GM21423 (cell line): ENCODE measurements around the gene CFAP57.

ENCODE experiments used
- ATAC-seq: cut with Tn5 transposase; IDR thresholded peaks from one replicate; pipeline ENCODE4 v1.9.1; 2021; ENCODE audit warnings: mild to moderate bottlenecking, moderate library complexity; ENCODE audit not compliant: unreplicated experiment

The CFAP57 gene

GRCh38 chr1:43252225-43252624, 80.1 kb downstream of the CFAP57 start:
- ATAC-seq, result no peak

DNA sequence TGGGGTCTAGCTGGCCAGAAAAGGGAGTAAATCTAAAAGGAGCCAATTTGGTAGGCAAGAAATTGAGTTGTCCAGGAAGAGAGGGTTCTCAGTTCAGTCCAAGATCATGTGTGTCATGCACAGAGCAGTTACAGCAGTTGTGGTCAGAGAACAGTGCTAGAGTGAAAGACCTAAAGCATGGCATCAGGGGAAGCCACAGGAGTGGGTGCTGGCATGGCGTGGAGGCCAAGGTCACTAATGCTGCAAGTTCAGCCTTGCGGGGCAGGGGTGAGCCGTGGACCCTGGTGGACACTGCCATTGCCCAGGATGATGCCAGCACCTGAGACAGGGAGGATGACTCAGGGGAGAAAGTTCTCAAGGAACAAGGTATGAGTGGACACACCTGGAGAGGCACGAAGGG, 81.0 kb downstream of the CFAP57 start:
- no peak for ATAC-seq

DNA sequence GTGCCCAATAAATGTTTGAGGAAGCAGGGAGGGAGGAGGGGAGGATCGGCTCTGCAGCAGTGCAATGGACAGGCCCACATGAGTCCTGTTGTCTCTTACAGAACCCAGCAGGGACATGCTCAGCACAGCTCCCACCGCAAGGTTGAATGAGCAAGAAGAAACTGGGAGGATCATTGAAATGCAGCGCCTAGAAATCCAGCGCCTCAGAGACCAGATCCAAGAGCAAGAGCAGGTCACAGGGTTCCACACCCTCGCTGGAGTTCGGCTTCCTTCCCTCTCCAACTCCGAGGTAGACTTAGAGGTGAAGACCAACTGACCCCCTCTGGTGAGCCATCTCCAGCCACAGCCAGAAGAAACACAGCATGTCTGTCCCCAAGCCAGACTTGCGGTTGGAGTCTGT, 81.7 kb downstream of the CFAP57 start:
- no peak for ATAC-seq

DNA sequence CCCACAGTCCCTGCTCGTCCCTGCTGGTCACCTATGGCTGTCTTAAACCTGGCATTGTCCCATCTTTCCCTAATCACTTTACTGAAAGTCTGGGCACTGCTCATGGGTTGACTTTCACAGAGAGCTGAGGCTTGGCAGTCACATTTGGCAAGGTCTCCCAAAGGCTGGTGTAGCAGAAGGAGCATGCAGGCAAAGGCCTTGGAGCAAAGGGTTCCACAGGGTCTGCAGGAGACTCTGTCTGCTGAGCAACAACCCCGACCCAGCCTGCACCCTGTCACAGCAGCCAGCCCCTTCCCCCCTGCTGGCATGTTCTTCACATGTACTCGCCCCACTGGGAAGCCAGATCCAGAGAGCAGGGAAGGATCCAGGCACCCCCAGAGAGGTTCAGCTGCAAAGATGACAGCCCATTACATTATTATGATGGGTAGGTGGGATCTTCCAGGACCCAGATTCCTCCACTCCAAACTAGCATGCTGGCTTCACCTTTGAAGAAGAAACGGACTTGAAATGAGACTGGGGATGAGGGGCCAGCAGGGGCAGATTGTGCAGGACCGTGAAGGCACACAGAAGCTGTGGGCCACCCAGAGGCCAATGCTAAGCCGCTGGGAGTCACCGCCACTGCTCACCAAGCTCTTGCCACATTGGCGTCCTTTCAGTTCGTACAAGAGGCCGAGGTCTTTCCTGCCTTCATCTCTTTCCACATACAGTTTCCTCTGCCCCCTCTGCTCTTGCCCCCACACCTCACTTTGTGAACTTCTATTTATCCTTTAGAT, 83.5 kb downstream of the CFAP57 start:
- ATAC-seq, result no peak

GRCh38 chr1:43256675-43257570, 84.8 kb downstream of the CFAP57 start:
- no peak for ATAC-seq

DNA sequence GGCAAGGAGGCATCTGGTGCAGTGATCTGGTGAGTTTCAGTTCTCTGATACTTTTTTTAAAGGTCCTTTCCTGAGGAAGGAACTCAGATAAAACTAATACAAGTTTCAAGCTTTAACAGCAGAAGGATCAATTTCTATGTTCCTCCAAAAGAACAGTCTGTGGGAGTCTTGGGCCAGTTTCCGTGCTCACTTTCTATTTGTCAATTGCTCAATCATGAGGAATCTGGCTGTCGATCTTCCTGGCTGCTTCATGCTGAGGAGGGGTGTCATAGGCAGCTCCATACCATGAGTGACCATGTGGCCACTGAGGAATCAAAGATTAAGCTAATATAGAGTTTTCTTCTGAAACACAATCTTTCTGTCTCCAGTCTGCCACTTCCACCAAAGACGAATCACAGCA, 86.2 kb downstream of the CFAP57 start:
- ATAC-seq, result no peak

GRCh38 chr1:43265431-43265830, 93.3 kb downstream of the CFAP57 start:
- no peak for ATAC-seq

- ATAC-seq, result no peak
Observed at GRCh38 chr1:43266881-43267280, 94.8 kb downstream of the CFAP57 start.

DNA sequence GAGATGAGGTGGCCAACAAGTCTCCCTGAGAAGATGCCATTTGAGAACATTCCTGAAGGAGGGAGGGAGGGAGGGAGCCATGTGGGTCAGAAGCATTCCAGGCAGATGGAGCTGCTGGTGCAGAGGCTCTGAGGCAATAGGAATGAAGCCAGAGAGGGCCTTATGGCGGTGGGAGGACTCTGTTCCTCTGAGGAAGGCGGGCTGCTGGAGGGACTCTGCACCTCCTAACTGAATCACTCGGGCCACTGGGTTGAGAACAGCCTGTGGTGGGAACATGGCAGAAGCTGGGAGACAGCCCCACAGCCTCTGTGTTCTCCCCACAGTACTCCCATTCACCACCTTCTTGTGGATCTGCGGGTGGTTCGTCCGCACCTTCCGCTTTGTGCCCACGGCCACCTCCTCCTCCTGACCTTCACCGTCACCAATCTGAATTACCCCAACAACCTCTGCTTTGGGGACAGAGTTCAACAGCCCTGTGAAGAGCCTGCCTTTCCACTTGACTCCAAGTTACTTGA, 95.2 kb downstream of the CFAP57 start:
- ATAC-seq, result no peak

DNA sequence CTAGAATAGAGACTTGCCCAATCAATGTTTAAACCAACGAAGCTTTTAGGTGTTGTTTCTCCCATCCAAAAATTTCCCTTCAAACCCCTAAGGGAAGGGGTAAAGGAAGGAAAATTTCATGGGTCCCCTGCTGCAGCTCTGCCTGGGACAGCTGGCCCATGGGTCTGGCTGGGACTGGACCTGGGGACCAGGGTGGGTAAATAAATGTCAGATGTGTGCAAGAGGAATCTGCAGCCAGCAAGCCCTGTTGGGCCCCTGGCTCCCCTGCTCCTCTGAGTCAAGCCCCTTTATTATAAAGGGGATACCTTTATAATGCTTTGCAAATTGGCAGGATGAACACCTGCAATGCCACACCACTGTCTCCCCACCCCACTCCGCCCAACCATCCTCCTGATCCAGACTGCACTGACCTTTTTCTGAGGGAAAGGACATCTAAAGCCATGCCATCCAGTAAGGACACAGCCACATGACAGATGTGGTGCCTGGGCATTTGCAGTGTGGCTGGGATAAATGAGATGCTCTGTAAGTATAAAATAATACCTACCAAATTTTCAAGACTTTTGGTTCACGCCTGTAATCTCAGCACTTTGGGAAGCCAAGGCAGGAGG, 95.8 kb downstream of the CFAP57 start:
- no peak for ATAC-seq

- ATAC-seq, result no peak
Observed at GRCh38 chr1:43269627-43270375, 97.7 kb downstream of the CFAP57 start, which contains the start of gene TMEM125. Gene TMEM125, plus strand, starts transcription at chr1:43269983. Its CDS starts 2,740 bp downstream, at chr1:43272723.

GRCh38 chr1:43270421-43271095, 98.4 kb downstream of the CFAP57 start:
- ATAC-seq, result no peak

DNA sequence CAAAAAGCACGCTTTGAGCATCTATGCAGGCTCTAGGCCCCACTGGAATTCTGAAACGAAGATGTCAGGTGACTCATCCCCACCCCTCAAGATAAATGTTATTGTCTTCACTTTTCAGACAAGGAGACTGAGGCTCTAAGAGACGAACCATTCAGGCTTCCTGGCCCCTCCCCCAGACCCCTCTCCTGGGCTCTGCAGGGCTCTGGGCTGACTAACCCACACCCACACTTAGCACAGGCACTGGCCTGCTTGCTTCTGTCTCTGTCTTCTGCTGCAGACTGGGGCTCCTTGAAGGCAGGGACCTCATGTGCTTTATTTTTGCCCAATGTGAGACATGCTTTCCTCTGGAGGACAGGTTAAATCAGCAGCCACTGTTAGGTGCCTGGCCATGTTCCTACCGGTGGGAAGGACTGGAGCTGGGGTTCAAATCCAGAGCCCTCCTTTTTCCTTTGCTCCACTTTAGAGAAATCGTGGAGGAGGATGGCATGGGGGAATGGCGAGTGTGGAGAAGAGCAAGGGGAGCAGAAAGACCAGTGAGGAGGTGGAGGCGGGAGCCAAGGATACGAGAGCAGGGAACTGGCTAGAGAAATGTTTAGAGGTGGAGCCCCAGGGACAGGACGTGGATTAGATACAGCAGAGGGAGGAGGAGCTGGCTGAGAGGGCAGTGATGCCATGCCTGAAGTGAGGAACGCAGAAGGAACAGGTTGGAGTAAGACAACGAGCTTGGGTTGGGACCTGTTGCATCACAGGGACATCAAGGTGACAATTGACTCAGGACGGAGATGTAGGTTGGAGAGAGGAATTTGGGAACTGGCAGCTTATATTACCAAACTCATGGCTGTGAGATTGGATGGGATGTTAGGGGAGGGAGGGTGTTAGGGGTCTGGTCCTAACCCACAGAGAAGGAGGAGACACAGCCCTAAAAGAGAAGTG, 99.3 kb downstream of the CFAP57 start:
- ATAC-seq, result no peak

DNA sequence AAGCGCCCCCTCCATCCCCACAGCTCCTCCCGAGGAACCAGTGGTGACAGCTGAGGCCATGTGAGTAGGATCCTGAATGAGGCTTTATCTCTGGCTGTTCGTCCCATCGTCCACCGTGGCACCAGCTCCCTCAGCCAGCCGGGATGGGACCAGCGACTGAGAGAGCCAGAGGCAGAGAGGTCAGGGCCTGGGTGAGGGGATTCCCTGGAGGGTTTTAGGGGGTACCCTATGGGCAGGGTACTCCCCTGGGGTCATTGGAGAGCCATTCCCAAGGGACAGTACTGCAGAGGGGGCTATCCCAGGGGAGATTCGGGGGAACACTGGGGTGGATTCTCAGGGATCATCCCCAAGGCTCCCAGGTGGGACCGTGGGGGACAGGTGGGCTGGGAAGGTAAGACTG, 100.0 kb downstream of the CFAP57 start:
- no peak for ATAC-seq

GRCh38 chr1:43272576-43273571, 100.7 kb downstream of the CFAP57 start:
- ATAC-seq, result no peak

- ATAC-seq, result no peak
Observed at GRCh38 chr1:43273708-43274107, 101.6 kb downstream of the CFAP57 start.

- no peak for ATAC-seq
Observed at GRCh38 chr1:43274125-43274803, 102.1 kb downstream of the CFAP57 start.
